COR-L47 (cell line): ENCODE measurements around the gene AFF1.
"Not testable (repeated sequence)": the region's sequence is repeated elsewhere in the genome, so short reads cannot be mapped to it uniquely, and the experiment has no call there.

Experiments
- DNase-seq: peaks from one replicate; lab custom pipeline; 2025; lab: John Stamatoyannopoulos, UW

AFF1 gene

GRCh38 chr4:87037171-87037570, 102.4 kb downstream of the AFF1 start:
- DNase-seq: not testable (repeated sequence)

- DNase-seq: no peak
These were observed 103.0 kb downstream of the AFF1 start for GRCh38 chr4:87037671-87038334.

DNA sequence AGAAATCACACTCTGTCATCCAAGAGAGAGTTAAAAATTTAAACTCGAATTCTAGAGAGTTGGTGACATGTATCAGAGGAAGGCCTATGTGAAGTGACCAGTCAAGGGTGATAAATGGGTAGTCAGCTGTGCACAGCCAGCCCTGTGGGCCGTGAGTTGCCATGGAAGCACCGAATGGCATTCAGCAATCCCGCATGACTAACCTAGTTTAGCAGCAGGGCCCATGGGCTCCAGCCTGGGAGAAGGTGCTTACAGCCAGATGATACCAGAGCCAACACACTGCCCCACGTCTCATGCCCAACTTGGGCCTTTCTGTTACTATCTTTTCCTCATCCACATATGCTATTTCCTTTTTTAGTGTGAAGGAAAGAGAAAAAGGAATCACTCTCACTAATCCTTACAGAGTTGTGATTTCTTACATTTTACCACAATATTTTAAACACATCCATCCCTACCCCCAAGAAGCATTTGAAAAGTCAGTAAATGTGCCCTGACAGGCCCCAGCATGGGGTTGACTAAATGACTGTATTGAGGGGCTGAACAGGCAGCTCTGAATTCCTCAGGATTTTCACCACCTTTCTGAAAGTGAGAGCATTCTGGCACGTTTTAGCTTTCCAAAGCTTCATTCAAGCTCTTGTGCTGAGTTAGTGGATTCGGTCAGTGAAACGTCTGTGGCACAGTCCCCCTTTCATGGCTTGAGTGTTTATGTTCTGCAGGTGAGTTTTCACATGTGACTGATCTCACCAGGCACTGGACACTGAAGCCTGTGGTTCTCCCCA, 104.2 kb downstream of the AFF1 start:
- peak; percentile 74 for DNase-seq

DNA sequence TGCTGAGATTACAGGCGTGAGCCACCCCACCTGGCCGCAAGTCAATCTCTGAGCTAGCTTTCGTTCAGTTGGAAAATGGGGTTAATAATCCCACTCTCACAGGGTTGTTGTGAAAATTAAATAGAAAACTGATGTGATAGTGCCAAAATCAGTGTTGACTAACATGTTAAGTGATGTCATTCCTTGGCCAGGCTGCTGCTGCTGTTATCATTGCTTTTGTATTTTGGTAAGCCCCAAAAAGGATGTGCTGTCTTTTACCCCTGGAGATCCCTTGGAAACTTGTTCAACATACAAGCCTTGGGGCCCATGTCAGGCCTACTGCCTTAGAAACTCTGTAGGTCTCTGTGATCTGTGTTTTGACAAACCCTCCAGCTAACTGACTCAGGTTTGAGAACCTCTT, 106.3 kb downstream of the AFF1 start:
- DNase-seq: no peak

DNA sequence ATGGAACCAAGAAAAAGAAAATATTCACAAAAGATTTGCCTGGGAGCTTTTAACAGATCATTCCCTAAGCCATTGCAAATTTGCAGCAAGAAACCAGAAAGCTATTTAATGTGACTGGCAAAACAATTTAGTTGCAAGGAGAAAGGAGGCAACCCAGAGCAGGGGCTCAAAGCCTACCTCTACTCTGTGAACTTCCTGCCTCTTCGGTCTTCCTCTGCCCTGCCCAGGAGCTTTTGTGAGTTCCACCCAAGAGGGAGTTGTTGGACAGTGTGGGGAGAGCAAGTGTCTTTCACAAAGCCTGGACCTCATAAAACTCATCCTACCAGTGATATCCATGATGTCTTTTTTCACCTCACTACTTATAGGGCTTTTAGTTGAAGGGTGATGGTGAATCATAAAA, 107.4 kb downstream of the AFF1 start:
- no peak for DNase-seq

- no peak for DNase-seq
These were observed 108.4 kb downstream of the AFF1 start for GRCh38 chr4:87042986-87043820.

GRCh38 chr4:87044511-87045233, 109.9 kb downstream of the AFF1 start:
- no peak for DNase-seq

DNA sequence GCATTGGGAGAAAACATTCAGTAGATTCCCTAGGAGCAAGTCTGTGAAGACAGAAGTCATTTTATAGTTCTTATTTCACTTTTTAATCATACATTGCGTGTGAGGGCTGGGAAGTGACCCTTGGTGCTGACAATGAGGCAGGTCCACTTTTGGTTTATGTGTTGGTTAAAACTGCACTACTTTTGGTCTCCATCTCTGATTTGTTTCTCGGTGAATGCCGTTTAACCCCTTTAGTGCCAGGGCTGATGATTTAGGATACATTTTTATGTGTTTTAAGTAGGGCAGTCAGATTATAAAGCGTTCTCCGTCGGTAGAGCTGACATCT, 110.4 kb downstream of the AFF1 start:
- DNase-seq: no peak

DNA sequence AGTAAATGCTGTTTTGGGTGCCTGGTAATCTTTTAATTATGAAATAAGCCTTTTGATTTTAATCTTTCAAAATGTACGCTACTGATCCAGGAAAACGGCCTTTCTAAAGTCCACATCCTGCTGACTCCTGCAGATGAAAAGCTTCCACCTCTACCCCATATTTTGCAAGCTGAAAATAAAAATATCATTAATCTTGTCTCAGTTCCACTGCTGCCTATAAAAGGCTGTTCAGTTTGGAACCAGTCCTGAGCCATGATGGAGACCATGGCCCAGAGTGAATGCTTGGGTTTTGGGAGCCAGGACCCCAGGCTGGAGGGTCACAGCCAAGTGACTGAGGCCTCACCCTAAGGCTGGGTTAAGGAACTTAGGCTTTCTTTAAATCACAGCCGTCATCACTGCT, 110.8 kb downstream of the AFF1 start:
- DNase-seq: no peak

GRCh38 chr4:87046121-87046551, 111.3 kb downstream of the AFF1 start:
- no peak for DNase-seq

- no peak for DNase-seq
These were observed 112.5 kb downstream of the AFF1 start for GRCh38 chr4:87047281-87047798.

- DNase-seq: no peak
These were observed 114.7 kb downstream of the AFF1 start for GRCh38 chr4:87049508-87049907.

GRCh38 chr4:87050596-87050995, 115.8 kb downstream of the AFF1 start:
- DNase-seq: no peak

DNA sequence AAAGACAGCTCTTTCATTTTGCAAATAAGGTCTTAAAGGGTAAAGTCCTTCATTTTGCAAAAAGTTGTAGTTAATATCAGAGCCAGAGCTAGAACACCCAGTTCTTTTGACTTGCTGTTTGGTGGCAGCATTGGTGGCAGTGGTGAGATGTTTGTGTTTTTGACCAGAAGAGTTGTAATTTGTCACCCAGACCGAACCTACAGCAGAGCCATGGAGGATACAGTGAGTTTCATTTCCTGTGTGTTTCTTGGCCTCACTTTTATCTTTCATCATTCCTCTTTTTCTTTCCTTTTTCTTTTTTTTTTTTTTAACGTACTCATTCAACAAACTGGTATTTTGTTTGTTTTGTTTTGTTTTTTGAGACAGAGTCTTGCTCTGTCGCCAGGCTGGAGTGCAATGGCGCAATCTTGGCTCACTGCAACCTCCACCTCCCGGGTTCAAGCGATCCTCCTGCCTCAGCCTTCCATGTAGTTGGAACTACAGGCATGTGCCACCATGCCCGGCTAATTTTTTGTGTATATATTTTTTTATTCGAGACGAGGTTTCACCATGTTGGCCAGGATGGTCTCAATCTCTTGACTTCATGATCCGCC, 116.4 kb downstream of the AFF1 start:
- DNase-seq: no peak

GRCh38 chr4:87052615-87053014, 117.8 kb downstream of the AFF1 start:
- no peak for DNase-seq

- no peak for DNase-seq
These were observed 118.4 kb downstream of the AFF1 start for GRCh38 chr4:87053176-87053658.

- no peak for DNase-seq
These were observed 119.3 kb downstream of the AFF1 start for GRCh38 chr4:87053802-87054767.

DNA sequence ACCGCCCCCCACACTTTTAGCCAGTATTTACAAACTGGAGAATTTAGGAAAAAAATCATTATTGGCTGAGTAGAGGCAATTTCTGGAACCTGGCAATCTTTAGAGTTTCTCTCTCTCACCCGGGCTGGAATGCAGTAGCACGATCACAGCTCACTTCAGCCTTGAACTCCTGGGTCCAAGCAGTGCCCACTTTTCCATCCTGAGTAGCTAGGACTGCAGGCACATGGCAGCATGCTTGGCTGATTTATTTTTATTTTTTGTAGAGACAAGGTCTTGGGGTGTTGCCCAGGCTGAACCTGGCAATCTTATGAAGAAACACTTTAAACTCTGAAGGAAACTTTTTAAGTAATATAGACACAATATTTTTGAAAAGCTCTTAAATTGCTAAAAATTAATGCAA, 120.1 kb downstream of the AFF1 start:
- DNase-seq: no peak

GRCh38 chr4:87055311-87055710, 120.5 kb downstream of the AFF1 start:
- DNase-seq: no peak

- DNase-seq: no peak
These were observed 122.1 kb downstream of the AFF1 start for GRCh38 chr4:87056881-87057280.
